Upper lobe of left lung (tissue), 4 donors: ENCODE data around the gene OR2Y1.

Source experiments
- CTCF ChIP-seq, 6 experiments: fragments of 450-650 bp in 4 of 6; fragments of 200-600 bp in 2 of 6; sonication (generic) in 2 of 6; IDR thresholded peaks; one replicate each; pipeline ENCODE4 v1.5.1; 2016 to 2019; ENCODE audit warnings: antibody characterized with exemption in 6 of 6
- EP300 ChIP-seq, 4 donors: sonication (generic); formaldehyde crosslinking; IDR thresholded peaks; one replicate each; pipeline ENCODE4 v1.5.1; 2017; ENCODE audit warnings: antibody characterized with exemption in 4 of 4, control low read depth in 2 of 4
- POLR2A ChIP-seq, 4 donors: fragments of 450-650 bp; IDR thresholded peaks; one replicate each; pipeline ENCODE4 v1.5.1; 2016 to 2017; ENCODE audit warnings: antibody characterized with exemption in 4 of 4, mild to moderate bottlenecking in 2 of 4
- POLR2AphosphoS5 ChIP-seq, 2 donors: sonication (generic); formaldehyde crosslinking; IDR thresholded peaks; one replicate each; pipeline ENCODE4 v1.5.1; 2017; ENCODE audit warnings: antibody characterized with exemption in 2 of 2

- no peak for TF ChIP-seq CTCF (IDR thresholded peaks at IDR 0.05)
- TF ChIP-seq POLR2A (IDR thresholded peaks at IDR 0.05), result no peak
- no peak for TF ChIP-seq POLR2AphosphoS5 (IDR thresholded peaks at IDR 0.05)
- TF ChIP-seq EP300 (IDR thresholded peaks at IDR 0.05), result no peak
Observed at GRCh38 chr5:180736536-180736935, 3.3 kb downstream of the OR2Y1 start.
